Ammon's horn (tissue), 1 donor: ENCODE measurements around the gene ZNF385C.

Experiments
- DNase-seq: peaks from one replicate; pipeline ENCODE4 v3.0.0-alpha.2; 2016; ENCODE audit warnings: low spot score

ZNF385C gene

DNA sequence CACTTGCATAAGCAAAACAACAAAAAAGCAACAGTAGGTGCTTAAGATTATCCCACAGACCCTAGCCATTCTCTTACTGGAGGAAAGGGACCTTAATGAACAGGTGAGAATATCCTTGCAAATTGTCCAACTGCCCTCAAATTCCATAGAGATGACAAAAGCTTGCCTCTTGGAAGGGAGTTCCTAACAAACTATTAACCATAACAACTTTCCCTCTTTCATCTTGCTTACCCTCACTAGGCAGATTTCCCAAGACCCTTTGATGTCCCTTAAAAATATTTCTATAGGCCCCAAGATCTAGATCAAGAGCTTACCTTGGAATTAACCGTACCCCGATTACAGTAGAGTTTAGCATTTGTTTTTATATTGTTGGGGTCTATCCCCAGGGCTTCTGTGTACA is 109.9 kb downstream of the ZNF385C start:
- no peak for DNase-seq

DNA sequence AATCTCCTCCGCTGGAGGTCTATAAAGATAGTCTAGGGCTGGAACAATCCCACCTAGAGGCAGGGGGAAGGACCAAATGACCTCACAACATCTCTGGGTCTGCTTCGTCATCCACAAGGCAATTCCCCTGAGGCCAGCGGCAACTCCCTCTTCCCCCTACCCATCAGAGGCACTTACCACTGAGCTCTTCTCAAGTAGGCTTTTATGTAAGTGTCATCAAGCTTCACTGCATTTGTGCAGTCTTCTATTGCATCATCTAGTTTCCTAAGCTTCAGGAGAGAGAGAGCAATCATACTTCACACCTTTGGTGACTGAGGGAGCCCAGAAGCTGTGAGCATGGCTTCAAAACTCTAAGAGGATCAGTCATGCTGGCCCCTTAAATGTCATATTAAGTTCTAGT is 110.6 kb downstream of the ZNF385C start:
- DNase-seq: no peak

- DNase-seq: no peak
Observed at GRCh38 chr17:41986634-41987033, 111.6 kb downstream of the ZNF385C start.

DNA sequence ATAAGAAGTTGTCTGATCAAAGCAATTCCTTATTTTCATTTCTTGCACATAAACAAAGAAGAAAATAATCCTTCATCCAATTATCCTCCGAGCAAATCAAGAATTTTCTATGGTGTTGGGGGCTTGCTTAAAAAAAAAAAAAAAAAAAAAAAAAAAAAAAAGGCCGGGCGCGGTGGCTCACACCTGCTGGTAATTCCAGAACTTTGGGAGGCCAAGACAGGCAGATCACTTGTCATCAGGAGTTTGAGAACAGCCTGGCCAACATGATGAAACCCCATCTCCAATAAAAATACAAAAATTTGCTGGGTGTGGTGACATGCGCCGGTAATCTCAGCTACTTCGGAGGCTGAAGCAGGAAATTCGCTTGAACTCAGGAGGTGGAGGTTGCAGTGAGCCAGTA is 112.4 kb downstream of the ZNF385C start:
- no peak for DNase-seq

DNA sequence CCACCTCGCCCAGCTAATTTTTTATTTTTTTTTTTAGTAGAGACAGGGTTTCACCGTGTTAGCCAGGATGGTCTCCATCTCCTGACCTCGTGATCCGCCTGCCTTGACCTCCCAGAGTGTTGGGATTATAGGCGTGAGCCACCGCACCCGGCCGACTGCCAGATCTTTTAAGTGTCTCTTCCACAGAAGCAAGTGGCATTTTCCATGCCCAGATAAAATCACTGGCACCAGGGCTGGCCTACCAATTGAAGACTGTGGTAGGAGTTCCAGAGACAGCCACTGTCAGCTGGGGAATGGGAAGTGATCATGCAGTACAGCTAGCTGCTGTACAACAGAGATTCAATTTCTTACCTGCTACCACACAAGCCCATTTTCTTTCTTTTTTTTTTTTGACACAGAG is 113.8 kb downstream of the ZNF385C start:
- no peak for DNase-seq

- DNase-seq: no peak
Observed at GRCh38 chr17:41982026-41982760, 116.1 kb downstream of the ZNF385C start.

DNA sequence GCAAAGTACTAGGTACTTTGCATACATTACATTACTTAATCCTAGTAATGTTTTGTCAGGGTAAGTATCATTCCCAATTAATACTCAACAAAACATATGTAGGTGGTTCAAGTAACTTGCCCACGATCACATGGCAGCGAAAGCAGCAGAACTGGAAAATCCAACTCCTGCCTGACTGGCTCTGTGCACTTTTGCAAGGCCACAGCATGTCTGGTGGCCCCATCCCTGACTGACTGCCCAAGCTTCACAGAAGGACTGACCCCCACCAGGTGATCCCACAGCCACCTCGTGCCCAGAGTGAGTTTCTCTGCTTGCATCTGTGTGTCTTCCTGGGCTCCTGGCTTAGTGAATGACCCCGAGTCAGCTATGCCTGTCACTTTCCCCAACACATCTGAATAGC is 120.3 kb downstream of the ZNF385C start:
- DNase-seq: no peak

DNA sequence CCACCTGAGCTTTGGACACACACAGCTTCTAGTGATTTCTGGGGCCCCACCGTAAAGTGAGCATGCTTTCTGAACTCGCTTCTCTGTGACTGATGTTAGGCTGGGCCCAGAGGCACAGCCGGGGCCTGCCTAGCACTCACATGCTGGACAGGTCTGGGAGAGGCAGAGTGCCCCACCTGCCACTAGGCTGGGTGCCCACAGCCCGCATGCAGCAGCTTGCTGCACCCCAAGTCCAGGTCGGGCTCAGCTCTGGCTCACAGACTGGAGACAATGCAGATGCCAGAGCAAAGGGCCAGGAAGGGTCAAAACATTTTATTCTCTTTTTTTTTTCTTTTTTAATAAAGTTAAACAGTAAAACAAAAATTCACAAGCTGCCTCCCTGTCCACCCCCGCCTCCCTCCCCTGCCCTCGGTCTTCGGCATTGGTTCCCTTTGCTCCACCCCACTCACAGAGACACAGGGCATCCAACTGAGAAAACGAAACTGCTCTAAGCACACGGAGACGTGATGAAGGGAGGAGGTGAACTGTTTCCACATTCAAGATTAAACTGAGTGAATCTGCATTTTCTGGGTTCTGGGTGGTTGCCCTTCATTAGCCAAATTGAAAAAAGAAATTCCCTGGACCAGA is 122.0 kb downstream of the ZNF385C start:
- DNase-seq: no peak
